T-helper 1 cell treated with Interleukin-12 subunit alpha and Interleukin-12 subunit beta and Interleukin-4 antibody, amounts not matched to agents 30 ng/mL and 1 ng/mL, for 36 hours (primary cell): ENCODE results near the gene MCCD1. TPM values are rescaled to one million over a fixed set of nuclear protein-coding genes. Genes with fewer than 3 reads are reported as not detected.

ENCODE experiments used
- total RNA-seq: library from RNA; stranded (reverse); gene quantifications from 2 replicates; pipeline ENCODE4 v1.2.3, GENCODE V29; 2022

The MCCD1 gene
- total RNA-seq, 1 donor from 2014 or later = not detected

Other genes starting within 250 kb of the MCCD1 start
- 6,139 and 6,208 TPM in 2 replicates for gene HLA-B, start 171.8 kb upstream of the MCCD1 start, total RNA-seq
- gene MICA, start 125.4 kb upstream of the MCCD1 start, total RNA-seq = 12.4 and 12.8 TPM in 2 replicates
- gene MICB, start 30.8 kb upstream of the MCCD1 start, total RNA-seq = 55.3 and 58.5 TPM in 2 replicates
- 422 and 431 TPM in 2 replicates for gene DDX39B, start 13.0 kb downstream of the MCCD1 start, total RNA-seq
- gene ATP6V1G2, start 17.6 kb downstream of the MCCD1 start, total RNA-seq = 1.2 and 1.4 TPM in 2 replicates
- 14.5 and 16.4 TPM in 2 replicates for gene NFKBIL1, start 18.6 kb downstream of the MCCD1 start, total RNA-seq
- gene LTA, start 43.3 kb downstream of the MCCD1 start, total RNA-seq = 204 and 212 TPM in 2 replicates
- 171 and 172 TPM in 2 replicates for gene TNF, start 46.6 kb downstream of the MCCD1 start, total RNA-seq
- gene LTB, start 53.5 kb downstream of the MCCD1 start, total RNA-seq = 2,430 and 2,468 TPM in 2 replicates
- gene LST1, start 57.3 kb downstream of the MCCD1 start, total RNA-seq = 149 and 171 TPM in 2 replicates
- gene NCR3, start 64.0 kb downstream of the MCCD1 start, total RNA-seq = 48.5 and 52.7 TPM in 2 replicates
- gene AIF1, start 86.3 kb downstream of the MCCD1 start, total RNA-seq = 47.7 and 54.0 TPM in 2 replicates
- gene PRRC2A, start 91.8 kb downstream of the MCCD1 start, total RNA-seq = 230 and 237 TPM in 2 replicates
- gene BAG6, start 123.7 kb downstream of the MCCD1 start, total RNA-seq = 262 and 284 TPM in 2 replicates
- gene APOM, start 126.9 kb downstream of the MCCD1 start, total RNA-seq = 1.9 and 2.0 TPM in 2 replicates
- gene C6orf47, start 131.8 kb downstream of the MCCD1 start, total RNA-seq = 24.7 and 25.7 TPM in 2 replicates
- 29.3 and 30.0 TPM in 2 replicates for gene GPANK1, start 136.0 kb downstream of the MCCD1 start, total RNA-seq
- gene CSNK2B, start 137.1 kb downstream of the MCCD1 start, total RNA-seq = 219 and 224 TPM in 2 replicates
- gene LY6G5B, start 141.0 kb downstream of the MCCD1 start, total RNA-seq = 27.5 and 29.1 TPM in 2 replicates
- 6.3 TPM in 2 replicates for gene LY6G5C, start 152.1 kb downstream of the MCCD1 start, total RNA-seq
- gene ABHD16A, start 174.4 kb downstream of the MCCD1 start, total RNA-seq = 53.6 and 59.7 TPM in 2 replicates
- not detected in 2 replicates for gene LY6G6F, start 177.9 kb downstream of the MCCD1 start, total RNA-seq
- gene LY6G6D, start 186.4 kb downstream of the MCCD1 start, total RNA-seq = not detected in 2 replicates
- 0.41 TPM in 1 of 2 replicates, not detected in the other for gene LY6G6C, start 192.8 kb downstream of the MCCD1 start, total RNA-seq
- gene MPIG6B, start 194.4 kb downstream of the MCCD1 start, total RNA-seq = not detected in 2 replicates
- 12.2 and 14.4 TPM in 2 replicates for gene DDAH2, start 200.3 kb downstream of the MCCD1 start, total RNA-seq
- 517 and 529 TPM in 2 replicates for gene CLIC1, start 207.6 kb downstream of the MCCD1 start, total RNA-seq
- 47.8 and 51.5 TPM in 2 replicates for gene MSH5, start 211.0 kb downstream of the MCCD1 start, total RNA-seq
- 12.2 and 12.8 TPM in 2 replicates for gene SAPCD1, start 233.7 kb downstream of the MCCD1 start, total RNA-seq
- 6.0 and 6.2 TPM in 2 replicates for gene VWA7, start 248.4 kb downstream of the MCCD1 start, total RNA-seq